ENCODE results near the gene AFF1. TPM values are rescaled to one million over a fixed set of nuclear protein-coding genes. Genes with fewer than 3 reads are reported as not detected.

AFF1 gene
- total and polyA plus RNA-seq, 2 of the 4 experiments (the other 2 are of a cell fraction): 7.0 to 9.6 TPM

DNA sequence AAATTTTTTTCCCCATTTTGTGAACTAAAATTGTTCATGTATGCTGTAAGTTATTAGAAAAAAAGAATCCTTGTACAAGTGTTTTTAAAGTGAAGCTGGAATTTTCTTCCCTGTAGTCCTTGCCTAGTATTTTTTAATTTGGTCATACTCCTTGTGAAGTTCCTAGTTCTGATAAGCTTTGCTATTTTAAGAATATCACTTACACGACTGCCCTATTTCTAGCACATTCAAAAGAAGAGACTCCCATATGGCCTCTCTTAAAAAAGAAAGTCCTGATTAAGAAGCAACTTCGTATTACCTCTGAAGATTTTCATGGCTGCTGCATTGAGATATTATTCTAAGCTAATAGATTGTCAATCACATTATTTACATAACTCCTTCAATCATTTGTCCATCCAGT lies 198.4 kb downstream of the AFF1 start:
- no peak overlapping the region for H2AK9ac ChIP-seq (replicated peaks; ENCODE audit: low read depth, low read length, poor library complexity)
- DNase-seq: no peak

More for the DNA sequence above, 198.4 kb downstream of the AFF1 start:
- dilution Hi-C loops (cut with HindIII; ENCODE audit: low sequenced_read_pairs, unreplicated experiment): no loop called here
- no peak overlapping the region for H4K5ac ChIP-seq (ENCODE audit: low read depth, low read length)
- BruUV-seq (replicated peaks): no TSS peak
- no peak overlapping the region for H2AK5ac ChIP-seq (ENCODE audit: low read depth, low read length)
- H3K9me1 ChIP-seq (ENCODE audit: insufficient read depth, low read length): peaks cover 14% of the 10 kb centered on the region
- intact Hi-C loops (cut with micrococcal nuclease): no loop called here
- TF ChIP-seq MAZ (IDR thresholded peaks at IDR 0.05; ENCODE audit: borderline replicate concordance, low read depth, low read length) (no peak), MXI1 (IDR thresholded peaks at IDR 0.05; ENCODE audit: borderline replicate concordance, low read depth, low read length) (no peak), CHD1 (IDR thresholded peaks at IDR 0.05; ENCODE audit: low read depth, low read length) (no peak), SMC3 (IDR thresholded peaks at IDR 0.05; ENCODE audit: low read depth, low read length) (no peak), BHLHE40 (IDR thresholded peaks at IDR 0.05; ENCODE audit: low read depth, low read length) (no peak)
- TF ChIP-seq, protein P1, sequence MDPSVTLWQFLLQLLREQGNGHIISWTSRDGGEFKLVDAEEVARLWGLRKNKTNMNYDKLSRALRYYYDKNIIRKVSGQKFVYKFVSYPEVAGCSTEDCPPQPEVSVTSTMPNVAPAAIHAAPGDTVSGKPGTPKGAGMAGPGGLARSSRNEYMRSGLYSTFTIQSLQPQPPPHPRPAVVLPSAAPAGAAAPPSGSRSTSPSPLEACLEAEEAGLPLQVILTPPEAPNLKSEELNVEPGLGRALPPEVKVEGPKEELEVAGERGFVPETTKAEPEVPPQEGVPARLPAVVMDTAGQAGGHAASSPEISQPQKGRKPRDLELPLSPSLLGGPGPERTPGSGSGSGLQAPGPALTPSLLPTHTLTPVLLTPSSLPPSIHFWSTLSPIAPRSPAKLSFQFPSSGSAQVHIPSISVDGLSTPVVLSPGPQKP (IDR thresholded peaks at IDR 0.05; ENCODE audit: borderline replicate concordance, low read depth, low read length): no peak
- H3K79me1 ChIP-seq (ENCODE audit: low read depth in 1 of 2, low read length in 2 of 2): peaks cover 0 to 6% of the 10 kb centered on the region in 2 experiments; a peak in 1 of 4 replicates
- no CpG with 5 or more reads among the region's 2 CpGs for WGBS, 2 experiments (ENCODE audit: extremely low coverage in 2 of 2, insufficient read length in 1 of 2)
- no peak overlapping the region for H2AFZ ChIP-seq (replicated peaks; ENCODE audit: low read length, poor library complexity)
- no peak overlapping the region for H3K4me2 ChIP-seq (ENCODE audit: low read depth, low read length)
- no peak overlapping the region for H4K8ac ChIP-seq (ENCODE audit: low read depth in 2 of 2, low read length in 2 of 2)
- peaks cover 4% of the 10 kb centered on the region for H3K4me1 ChIP-seq (ENCODE audit: control insufficient read depth, insufficient read depth, low read length)
- H3K18ac ChIP-seq (ENCODE audit: low read depth, low read length): no peak overlapping the region
- in situ Hi-C loops (cut with MboI; ENCODE audit: low sequenced_read_pairs): no loop called here
- H3K27me3 ChIP-seq (ENCODE audit: control insufficient read depth, insufficient read depth, low read length): no peaks in the 10 kb centered on the region
- H3K27ac ChIP-seq (ENCODE audit: insufficient read depth, low read length): no peak overlapping the region
- H3K36me3 ChIP-seq (ENCODE audit: control insufficient read depth, insufficient read depth, low read length): peaks cover 32% of the 10 kb centered on the region
- H4K91ac ChIP-seq (ENCODE audit: insufficient read depth, low read depth, low read length): no peak overlapping the region
- H3K9me3 ChIP-seq (ENCODE audit: control insufficient read depth, insufficient read depth, low read length): no peaks in the 10 kb centered on the region
- H3K4me3 ChIP-seq (ENCODE audit: insufficient read depth, low read depth, low read length): no peak overlapping the region
- H2BK120ac ChIP-seq (ENCODE audit: low read depth, low read length): no peak overlapping the region
- CTCF ChIA-PET: interaction anchor here (0.6 to 1.4 kb wide), 5 partner anchors 12 to 211 kb away, joined by 3 to 5 read pairs (median 3); no protein-coding TSS in a partner anchor
- no peak overlapping the region for H2BK20ac ChIP-seq (ENCODE audit: low read depth, low read length)
- H3K56ac ChIP-seq (ENCODE audit: extremely low read depth, insufficient read depth, low read length): no peak overlapping the region
- no peak overlapping the region for H3K4ac ChIP-seq (ENCODE audit: low read depth, low read length)
- POLR2A ChIA-PET (ENCODE audit: unreplicated experiment): no interaction called here
- no peak overlapping the region for H3K23ac ChIP-seq (ENCODE audit: low read depth, low read length)
- ATAC-seq (ENCODE audit: low read depth): no peak
- no peak overlapping the region for H2BK5ac ChIP-seq (ENCODE audit: low read depth, low read length, poor library complexity, severe bottlenecking)
- H2BK15ac ChIP-seq (ENCODE audit: low read depth, low read length): no peak overlapping the region
- H3K14ac ChIP-seq (replicated peaks; ENCODE audit: low read depth, low read length): no peak overlapping the region
- no peak overlapping the region for H3K9ac ChIP-seq (ENCODE audit: low read depth, low read length)
- no peaks in the 10 kb centered on the region for H4K20me1 ChIP-seq (ENCODE audit: insufficient read depth, low read length)

Data from IMR-90 (cell line).